22Rv1 (cell line): ENCODE data around the gene POLN.
"Not testable (repeated sequence)": the region's sequence is repeated elsewhere in the genome, so short reads cannot be mapped to it uniquely, and the experiment has no call there.

Experiments used
- H3K27ac ChIP-seq: fragments of 450-650 bp; 2 replicates; pipeline ENCODE4 v1.5.1; 2017
- ZFX ChIP-seq: fragments of 450-650 bp; IDR thresholded peaks from 2 replicates; pipeline ENCODE4 v1.6.1; 2017; ENCODE audit warnings: antibody characterized with exemption, borderline replicate concordance
- TF ChIP-seq, protein P1 (sequence below): fragments of 450-650 bp; IDR thresholded peaks from 2 replicates; pipeline ENCODE4 v1.5.1; 2017; ENCODE audit warnings: mild to moderate bottlenecking

The POLN gene

GRCh38 chr4:2036866-2037265, 205.1 kb downstream of the POLN start:
- H3K27ac ChIP-seq, result no peak overlapping the region
- TF ChIP-seq, protein P1, sequence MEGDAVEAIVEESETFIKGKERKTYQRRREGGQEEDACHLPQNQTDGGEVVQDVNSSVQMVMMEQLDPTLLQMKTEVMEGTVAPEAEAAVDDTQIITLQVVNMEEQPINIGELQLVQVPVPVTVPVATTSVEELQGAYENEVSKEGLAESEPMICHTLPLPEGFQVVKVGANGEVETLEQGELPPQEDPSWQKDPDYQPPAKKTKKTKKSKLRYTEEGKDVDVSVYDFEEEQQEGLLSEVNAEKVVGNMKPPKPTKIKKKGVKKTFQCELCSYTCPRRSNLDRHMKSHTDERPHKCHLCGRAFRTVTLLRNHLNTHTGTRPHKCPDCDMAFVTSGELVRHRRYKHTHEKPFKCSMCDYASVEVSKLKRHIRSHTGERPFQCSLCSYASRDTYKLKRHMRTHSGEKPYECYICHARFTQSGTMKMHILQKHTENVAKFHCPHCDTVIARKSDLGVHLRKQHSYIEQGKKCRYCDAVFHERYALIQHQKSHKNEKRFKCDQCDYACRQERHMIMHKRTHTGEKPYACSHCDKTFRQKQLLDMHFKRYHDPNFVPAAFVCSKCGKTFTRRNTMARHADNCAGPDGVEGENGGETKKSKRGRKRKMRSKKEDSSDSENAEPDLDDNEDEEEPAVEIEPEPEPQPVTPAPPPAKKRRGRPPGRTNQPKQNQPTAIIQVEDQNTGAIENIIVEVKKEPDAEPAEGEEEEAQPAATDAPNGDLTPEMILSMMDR, result no peak
- TF ChIP-seq ZFX, result no peak

GRCh38 chr4:2036327-2036726, 205.6 kb downstream of the POLN start:
- TF ChIP-seq, protein P1, result no peak
- no peak for TF ChIP-seq ZFX
- H3K27ac ChIP-seq, result no peak overlapping the region

GRCh38 chr4:2031161-2031560, 210.8 kb downstream of the POLN start:
- not testable (repeated sequence) for H3K27ac ChIP-seq

DNA sequence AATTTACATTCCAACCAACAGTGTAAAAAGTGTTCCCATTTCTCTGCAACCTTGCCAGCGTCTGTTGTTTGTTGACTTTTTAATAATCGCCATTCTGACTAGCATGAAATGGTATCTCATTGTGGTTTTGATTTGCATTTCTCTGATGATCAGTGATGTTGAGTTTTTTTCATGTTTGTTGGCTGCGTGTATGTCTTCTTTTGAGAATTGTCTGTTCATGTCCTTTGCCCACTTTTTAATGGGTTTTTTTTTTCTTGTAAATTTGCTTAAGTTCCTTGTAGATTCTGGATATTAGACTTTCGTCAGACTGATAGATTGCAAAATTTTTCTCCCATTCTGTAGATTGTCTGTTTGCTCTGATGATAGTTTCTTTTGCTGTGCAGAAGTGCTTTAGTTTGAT, 214.8 kb downstream of the POLN start:
- H3K27ac ChIP-seq, result not testable (repeated sequence)

DNA sequence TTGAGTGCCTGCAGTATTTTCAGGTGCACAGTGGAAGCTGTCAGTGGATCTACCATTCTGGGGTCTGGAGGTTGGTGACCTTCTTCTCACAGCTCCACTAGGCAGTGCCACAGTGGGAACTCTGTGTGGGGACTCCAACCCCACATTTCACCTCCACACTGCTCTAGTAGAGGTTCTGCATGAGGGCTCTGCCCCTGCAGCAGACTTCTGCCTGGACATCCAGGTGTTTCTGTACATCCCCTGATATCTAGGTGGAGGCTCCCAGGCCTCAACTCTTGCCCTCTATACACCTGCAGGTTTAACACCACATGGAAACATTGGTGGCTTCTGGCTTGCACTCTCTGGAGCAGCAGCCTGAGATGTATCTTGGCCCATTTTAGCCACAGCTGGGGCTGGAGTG, 216.1 kb downstream of the POLN start:
- TF ChIP-seq ZFX, result no peak
- TF ChIP-seq, protein P1, result no peak
- no peak overlapping the region for H3K27ac ChIP-seq

- no peak overlapping the region for H3K27ac ChIP-seq
- TF ChIP-seq, protein P1, result no peak
- no peak for TF ChIP-seq ZFX
Observed at GRCh38 chr4:2024683-2025082, 217.2 kb downstream of the POLN start.
